Right lobe of liver (tissue), 4 donors: ENCODE data around the gene CEP128.

Source experiments
- POLR2A ChIP-seq: fragments of 450-650 bp; IDR thresholded peaks from one replicate; pipeline ENCODE4 v1.6.1; 2017; ENCODE audit warnings: antibody characterized with exemption, mild to moderate bottlenecking
- TF ChIP-seq, protein P1 (sequence below), 4 donors: fragments of 200-600 bp in 3 of 4; fragments of 450-650 bp in 1 of 4; IDR thresholded peaks; one replicate each; pipeline versions ENCODE4 v1.5.1 to v1.8.0; 2016 to 2022; ENCODE audit warnings: antibody characterized with exemption in 4 of 4, mild to moderate bottlenecking in 2 of 4
- donor health status: DM: no; HTN: no; CAD: no.
- donor health status: DM: no; HTN: no; CAD: no.
- donor health status: DM: no; HTN: yes; CAD: no.

DNA sequence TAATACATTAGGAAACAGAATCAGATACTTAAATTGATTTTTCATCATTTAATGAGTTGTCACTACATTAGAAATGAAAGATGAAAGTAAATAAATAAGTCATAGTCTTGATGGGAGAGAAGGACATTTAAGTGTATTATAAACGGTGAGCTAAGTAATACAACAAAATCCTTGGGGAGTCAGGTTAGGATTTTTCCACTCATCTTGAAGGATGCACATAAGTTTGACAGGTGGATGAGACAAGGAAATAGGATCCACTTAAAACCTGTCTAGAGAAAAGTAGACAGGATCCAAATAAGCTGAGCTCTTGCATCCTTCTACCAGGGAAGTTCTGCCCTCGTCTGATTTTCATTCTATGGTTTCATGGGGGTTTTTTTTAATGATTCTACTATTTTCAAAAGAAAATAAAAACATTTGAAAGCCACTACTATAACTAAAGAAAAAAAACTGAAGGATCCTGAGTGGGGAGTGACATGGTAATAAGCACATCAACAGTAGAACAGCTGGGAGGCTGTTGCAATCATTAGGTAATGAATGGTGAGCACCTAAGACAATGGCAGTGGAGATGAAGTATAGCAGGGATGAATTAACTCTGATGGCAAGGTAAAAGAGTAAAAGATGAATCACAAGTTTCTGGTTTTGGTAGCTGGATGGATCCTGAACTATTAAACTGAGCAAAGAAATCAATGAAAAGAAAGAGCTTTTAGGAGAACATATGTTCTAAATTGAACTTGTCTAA, 17.0 kb downstream of the CEP128 start:
- TF ChIP-seq, protein P1, sequence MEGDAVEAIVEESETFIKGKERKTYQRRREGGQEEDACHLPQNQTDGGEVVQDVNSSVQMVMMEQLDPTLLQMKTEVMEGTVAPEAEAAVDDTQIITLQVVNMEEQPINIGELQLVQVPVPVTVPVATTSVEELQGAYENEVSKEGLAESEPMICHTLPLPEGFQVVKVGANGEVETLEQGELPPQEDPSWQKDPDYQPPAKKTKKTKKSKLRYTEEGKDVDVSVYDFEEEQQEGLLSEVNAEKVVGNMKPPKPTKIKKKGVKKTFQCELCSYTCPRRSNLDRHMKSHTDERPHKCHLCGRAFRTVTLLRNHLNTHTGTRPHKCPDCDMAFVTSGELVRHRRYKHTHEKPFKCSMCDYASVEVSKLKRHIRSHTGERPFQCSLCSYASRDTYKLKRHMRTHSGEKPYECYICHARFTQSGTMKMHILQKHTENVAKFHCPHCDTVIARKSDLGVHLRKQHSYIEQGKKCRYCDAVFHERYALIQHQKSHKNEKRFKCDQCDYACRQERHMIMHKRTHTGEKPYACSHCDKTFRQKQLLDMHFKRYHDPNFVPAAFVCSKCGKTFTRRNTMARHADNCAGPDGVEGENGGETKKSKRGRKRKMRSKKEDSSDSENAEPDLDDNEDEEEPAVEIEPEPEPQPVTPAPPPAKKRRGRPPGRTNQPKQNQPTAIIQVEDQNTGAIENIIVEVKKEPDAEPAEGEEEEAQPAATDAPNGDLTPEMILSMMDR (IDR thresholded peaks at IDR 0.05), result no peak
- TF ChIP-seq POLR2A, result no peak
